SK-N-MC (cell line): Measurements from ENCODE around the gene SLC9A9.

Experiments
- DNase-seq: peaks from one replicate; pipeline ENCODE4 v3.0.0-alpha.2; 2011; ENCODE audit warnings: low read depth, low spot score
- H3K27ac ChIP-seq: fragments of 200-600 bp; sonication (generic); 2 replicates; pipeline ENCODE4 v1.5.1; 2016; ENCODE audit warnings: mixed run types
- H3K36me3 ChIP-seq: fragments of 200-600 bp; sonication (generic); 2 replicates; pipeline ENCODE4 v1.6.1; 2017; ENCODE audit warnings: antibody characterized with exemption, low read length, mixed read lengths; ENCODE audit not compliant: insufficient read depth
- H3K4me3 ChIP-seq: fragments of 200-600 bp; sonication (generic); 2 replicates; pipeline ENCODE4 v1.5.1; 2016
- H3K9ac ChIP-seq: fragments of 200-600 bp; sonication (generic); 2 replicates; pipeline ENCODE4 v1.8.0; 2017; ENCODE audit warnings: mixed run types, mixed read lengths; ENCODE audit not compliant: insufficient read length
- H3K9me3 ChIP-seq: fragments of 200-600 bp; sonication (generic); 2 replicates; pipeline ENCODE4 v1.6.1; 2017; ENCODE audit warnings: low read depth, mild to moderate bottlenecking, antibody characterized with exemption, low read length, moderate library complexity, mixed read lengths
- EZH2 ChIP-seq: fragments of 200-600 bp; sonication (generic); IDR thresholded peaks from one replicate; pipeline ENCODE4 v1.6.1; 2017; ENCODE audit warnings: antibody characterized with exemption
- FOXP2 ChIP-seq: optimal IDR thresholded peaks from 2 replicates; pipeline ENCODE3; 2011; ENCODE audit warnings: mild to moderate bottlenecking, moderate library complexity; ENCODE audit not compliant: insufficient read depth; ENCODE audit errors: extremely low read length, control extremely low read depth
- POLR2AphosphoS5 ChIP-seq: IDR thresholded peaks from 2 replicates; pipeline ENCODE4 v1.6.1; 2012; ENCODE audit warnings: mild to moderate bottlenecking, low read depth, low read length, borderline replicate concordance

SLC9A9 gene

GRCh38 chr3:143482106-143483088, 365.9 kb downstream of the SLC9A9 start:
- no peak overlapping the region for H3K4me3 ChIP-seq
- TF ChIP-seq FOXP2 (no peak), POLR2AphosphoS5 (no peak), EZH2 (no peak)
- no peak overlapping the region for H3K9ac ChIP-seq
- DNase-seq, result no peak
- H3K36me3 ChIP-seq, result no peaks in the 10 kb centered on the region
- no peak overlapping the region for H3K27ac ChIP-seq
- no peaks in the 10 kb centered on the region for H3K9me3 ChIP-seq

- no peak overlapping the region for H3K4me3 ChIP-seq
- H3K27ac ChIP-seq, result no peak overlapping the region
- no peak for DNase-seq
- no peaks in the 10 kb centered on the region for H3K9me3 ChIP-seq
- H3K9ac ChIP-seq, result no peak overlapping the region
- no peaks in the 10 kb centered on the region for H3K36me3 ChIP-seq
- no peak for TF ChIP-seq EZH2
- no peak for TF ChIP-seq POLR2AphosphoS5
- no peak for TF ChIP-seq FOXP2
These were observed 367.9 kb downstream of the SLC9A9 start for GRCh38 chr3:143480344-143480743.

GRCh38 chr3:143479727-143480126, 368.5 kb downstream of the SLC9A9 start:
- Histone ChIP-seq H3K9me3 (no peaks in the 10 kb centered on the region), H3K4me3 (no peak overlapping the region), H3K36me3 (no peaks in the 10 kb centered on the region), H3K9ac (no peak overlapping the region), H3K27ac (no peak overlapping the region)
- no peak for DNase-seq
- no peak for TF ChIP-seq EZH2
- no peak for TF ChIP-seq FOXP2
- no peak for TF ChIP-seq POLR2AphosphoS5

- TF ChIP-seq POLR2AphosphoS5, result no peak
- no peak overlapping the region for H3K9ac ChIP-seq
- no peak for DNase-seq
These were observed 370.1 kb downstream of the SLC9A9 start for GRCh38 chr3:143478115-143478693.

GRCh38 chr3:143476965-143477640, 371.2 kb downstream of the SLC9A9 start:
- Histone ChIP-seq H3K36me3 (no peaks in the 10 kb centered on the region), H3K4me3 (no peak overlapping the region), H3K9me3 (no peaks in the 10 kb centered on the region), H3K9ac (no peak overlapping the region), H3K27ac (no peak overlapping the region)
- DNase-seq, result no peak
- TF ChIP-seq EZH2, result no peak
- no peak for TF ChIP-seq FOXP2

More at GRCh38 chr3:143478115-143478693, 370.1 kb downstream of the SLC9A9 start:
- Histone ChIP-seq H3K4me3 (no peak overlapping the region), H3K27ac (no peak overlapping the region), H3K9me3 (no peaks in the 10 kb centered on the region), H3K36me3 (no peaks in the 10 kb centered on the region)

- no peaks in the 10 kb centered on the region for H3K36me3 ChIP-seq
- H3K9ac ChIP-seq, result no peak overlapping the region
- DNase-seq, result no peak
- no peak for TF ChIP-seq EZH2
- TF ChIP-seq FOXP2, result no peak
- TF ChIP-seq POLR2AphosphoS5, result no peak
- H3K9me3 ChIP-seq, result no peaks in the 10 kb centered on the region
- no peak overlapping the region for H3K27ac ChIP-seq
- H3K4me3 ChIP-seq, result no peak overlapping the region
These were observed 372.3 kb downstream of the SLC9A9 start for GRCh38 chr3:143475981-143476380.

- DNase-seq, result no peak
- TF ChIP-seq EZH2, result no peak
- TF ChIP-seq POLR2AphosphoS5, result no peak
- TF ChIP-seq FOXP2, result no peak
- Histone ChIP-seq H3K9ac (no peak overlapping the region), H3K27ac (no peak overlapping the region), H3K4me3 (no peak overlapping the region), H3K36me3 (no peaks in the 10 kb centered on the region), H3K9me3 (no peaks in the 10 kb centered on the region)
These were observed 375.3 kb downstream of the SLC9A9 start for GRCh38 chr3:143472731-143473523.

GRCh38 chr3:143471705-143472104, 376.6 kb downstream of the SLC9A9 start:
- H3K36me3 ChIP-seq, result no peaks in the 10 kb centered on the region
- DNase-seq, result no peak
- no peak overlapping the region for H3K4me3 ChIP-seq
- no peak overlapping the region for H3K9ac ChIP-seq
- no peak overlapping the region for H3K27ac ChIP-seq
- TF ChIP-seq EZH2 (no peak), POLR2AphosphoS5 (no peak), FOXP2 (no peak)
- no peaks in the 10 kb centered on the region for H3K9me3 ChIP-seq
